ENCODE data around the gene CNTN5.

The CNTN5 gene

GRCh38 chr11:99229544-99229943 lies 208.8 kb downstream of the CNTN5 start:
- Histone ChIP-seq H3K27ac (no peak overlapping the region), H3K4me3 (no peak overlapping the region)
- DNase-seq (ENCODE audit: low spot score), result no peak
- TF ChIP-seq, protein P1, sequence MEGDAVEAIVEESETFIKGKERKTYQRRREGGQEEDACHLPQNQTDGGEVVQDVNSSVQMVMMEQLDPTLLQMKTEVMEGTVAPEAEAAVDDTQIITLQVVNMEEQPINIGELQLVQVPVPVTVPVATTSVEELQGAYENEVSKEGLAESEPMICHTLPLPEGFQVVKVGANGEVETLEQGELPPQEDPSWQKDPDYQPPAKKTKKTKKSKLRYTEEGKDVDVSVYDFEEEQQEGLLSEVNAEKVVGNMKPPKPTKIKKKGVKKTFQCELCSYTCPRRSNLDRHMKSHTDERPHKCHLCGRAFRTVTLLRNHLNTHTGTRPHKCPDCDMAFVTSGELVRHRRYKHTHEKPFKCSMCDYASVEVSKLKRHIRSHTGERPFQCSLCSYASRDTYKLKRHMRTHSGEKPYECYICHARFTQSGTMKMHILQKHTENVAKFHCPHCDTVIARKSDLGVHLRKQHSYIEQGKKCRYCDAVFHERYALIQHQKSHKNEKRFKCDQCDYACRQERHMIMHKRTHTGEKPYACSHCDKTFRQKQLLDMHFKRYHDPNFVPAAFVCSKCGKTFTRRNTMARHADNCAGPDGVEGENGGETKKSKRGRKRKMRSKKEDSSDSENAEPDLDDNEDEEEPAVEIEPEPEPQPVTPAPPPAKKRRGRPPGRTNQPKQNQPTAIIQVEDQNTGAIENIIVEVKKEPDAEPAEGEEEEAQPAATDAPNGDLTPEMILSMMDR (IDR thresholded peaks at IDR 0.05), result no peak

DNA sequence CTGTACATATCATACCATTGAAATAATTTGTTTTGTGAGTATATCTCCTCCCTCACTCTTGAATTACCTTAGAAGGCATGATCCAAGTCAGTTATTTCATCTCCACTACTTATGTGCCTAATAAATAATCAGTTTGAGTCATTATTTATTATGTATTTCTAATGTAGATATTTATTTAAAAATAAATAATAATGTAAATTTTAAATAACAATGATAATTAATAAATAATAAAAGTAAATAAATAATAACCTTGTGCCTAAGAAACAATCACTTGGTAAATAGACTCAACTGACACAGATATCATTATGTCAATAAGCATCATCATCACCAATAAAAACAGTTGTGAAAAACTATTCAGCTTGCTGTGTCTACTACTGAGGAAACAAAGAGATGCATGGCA lies 213.8 kb downstream of the CNTN5 start:
- Histone ChIP-seq H3K27ac (no peak overlapping the region), H3K4me3 (no peak overlapping the region)
- no peak for DNase-seq (ENCODE audit: low spot score)
- TF ChIP-seq, protein P1 (IDR thresholded peaks at IDR 0.05), result no peak

- TF ChIP-seq, protein P1 (IDR thresholded peaks at IDR 0.05), result no peak
- no peak for DNase-seq (ENCODE audit: low spot score)
- no peak overlapping the region for H3K27ac ChIP-seq
- no peak overlapping the region for H3K4me3 ChIP-seq
Measured at GRCh38 chr11:99238401-99238800, 217.7 kb downstream of the CNTN5 start.

DNA sequence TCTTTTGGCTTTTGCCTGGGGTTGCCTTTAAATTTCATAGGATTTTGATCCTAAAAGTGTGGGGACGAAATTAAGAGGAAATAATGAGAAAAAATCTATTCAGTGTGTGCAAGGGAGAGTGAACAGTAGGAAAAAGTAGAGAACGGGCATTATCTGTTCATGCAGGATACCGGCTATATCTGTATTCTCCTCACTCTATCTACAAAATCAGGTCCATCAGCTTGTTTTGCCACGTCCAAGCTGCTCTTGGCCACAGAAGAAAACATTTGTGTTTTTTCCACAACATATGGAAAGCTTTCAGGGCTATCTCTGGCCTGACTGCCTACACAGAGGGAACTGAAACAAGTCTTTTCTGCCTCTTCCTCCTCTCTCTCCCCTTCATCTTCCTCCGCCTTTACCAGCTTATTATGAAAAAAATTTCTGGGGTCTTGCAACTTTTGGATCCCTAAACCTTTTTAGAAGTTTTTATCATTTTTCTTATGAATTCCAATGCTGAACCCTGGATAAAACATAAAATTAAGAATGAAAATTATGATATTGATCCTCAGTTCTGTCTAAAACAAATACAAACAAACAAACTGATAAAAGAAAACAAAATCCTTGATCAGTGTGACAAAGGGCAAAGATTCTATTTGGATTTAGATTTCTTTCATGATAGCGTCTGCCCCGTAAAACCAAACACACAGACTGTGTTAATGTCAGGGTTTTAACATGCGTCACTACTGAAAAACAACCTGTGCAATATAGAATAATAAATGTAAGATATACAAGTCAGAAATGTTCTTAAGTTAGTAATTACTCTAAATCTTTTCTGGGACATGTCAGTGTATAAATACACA lies 219.7 kb downstream of the CNTN5 start:
- Histone ChIP-seq H3K27ac (no peak overlapping the region), H3K4me3 (no peak overlapping the region)
- no peak for DNase-seq (ENCODE audit: low spot score)
- TF ChIP-seq, protein P1 (IDR thresholded peaks at IDR 0.05), result no peak

DNA sequence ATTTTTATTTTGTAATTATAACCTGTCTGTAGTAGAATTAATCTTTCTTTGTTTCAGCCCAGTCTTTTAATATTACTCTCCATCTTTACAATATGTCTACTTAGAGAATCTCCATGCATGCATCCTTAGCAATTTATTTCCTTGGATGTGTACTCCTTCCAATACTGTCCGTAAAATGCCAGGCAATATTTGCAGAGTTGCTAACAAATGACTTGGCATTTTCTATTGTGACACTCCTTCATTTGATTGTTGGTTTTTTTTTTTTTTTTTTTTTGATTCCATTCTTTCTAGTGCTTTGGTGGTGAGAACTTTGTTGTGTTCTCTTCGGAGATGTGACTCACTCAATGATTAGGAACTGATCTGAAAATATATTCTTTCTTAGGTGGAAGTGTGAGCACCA lies 220.3 kb downstream of the CNTN5 start:
- H3K4me3 ChIP-seq, result no peak overlapping the region
- TF ChIP-seq, protein P1 (IDR thresholded peaks at IDR 0.05), result no peak
- DNase-seq (ENCODE audit: low spot score), result no peak
- H3K27ac ChIP-seq, result no peak overlapping the region

GRCh38 chr11:99244613-99245012 lies 223.9 kb downstream of the CNTN5 start:
- Histone ChIP-seq H3K27ac (no peak overlapping the region), H3K4me3 (no peak overlapping the region)
- TF ChIP-seq, protein P1 (IDR thresholded peaks at IDR 0.05), result no peak
- no peak for DNase-seq (ENCODE audit: low spot score)

DNA sequence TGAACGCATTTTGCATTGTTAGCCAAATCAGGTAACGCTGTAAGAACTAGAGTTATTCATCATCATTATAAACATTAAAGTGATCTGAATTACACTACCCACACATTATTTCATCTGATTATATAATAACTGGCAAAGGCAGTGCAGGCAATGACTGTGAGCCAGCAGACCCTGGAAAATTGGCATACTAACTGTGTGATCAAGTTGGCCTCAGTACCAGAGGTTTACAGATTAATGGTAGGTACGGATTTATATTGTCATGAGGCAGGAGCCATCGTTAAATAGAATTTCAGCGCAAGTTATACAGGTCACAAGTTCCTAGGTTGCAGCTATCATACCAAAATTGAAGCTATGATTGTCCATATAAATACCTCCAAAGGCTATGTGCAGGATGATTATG lies 225.4 kb downstream of the CNTN5 start:
- H3K27ac ChIP-seq, result no peak overlapping the region
- TF ChIP-seq, protein P1 (IDR thresholded peaks at IDR 0.05), result no peak
- DNase-seq (ENCODE audit: low spot score), result no peak
- no peak overlapping the region for H3K4me3 ChIP-seq

All from coronary artery (tissue), 2 donors.